H9 (cell line): ENCODE results near the gene R3HDM4. TPM values are rescaled to one million over a fixed set of nuclear protein-coding genes. Genes with fewer than 3 reads are reported as not detected.

Experiments used
- DNase-seq: peaks from one replicate; pipeline ENCODE4 v3.0.0-alpha.2; 2017
- H2AFZ ChIP-seq: one replicate; pipeline ENCODE4 v1.6.1; 2013; ENCODE audit warnings: mild to moderate bottlenecking, low read length, control low read depth, moderate library complexity
- H2AK5ac ChIP-seq: 2 replicates; pipeline ENCODE4 v1.6.1; 2013; ENCODE audit warnings: low read length, control low read depth, mixed read lengths; ENCODE audit not compliant: insufficient read length
- H2BK120ac ChIP-seq: one replicate; pipeline ENCODE4 v1.6.1; 2013; ENCODE audit warnings: low read depth, mild to moderate bottlenecking, low read length, control low read depth, inconsistent platforms; ENCODE audit not compliant: poor library complexity, severe bottlenecking
- H2BK12ac ChIP-seq: 2 replicates; pipeline ENCODE4 v1.6.1; 2013; ENCODE audit warnings: low read length, control low read depth, mixed read lengths, low read depth; ENCODE audit not compliant: insufficient read length
- H2BK15ac ChIP-seq: 2 replicates; pipeline ENCODE4 v1.6.1; 2013; ENCODE audit warnings: low read depth, low read length, control low read depth
- H2BK20ac ChIP-seq: one replicate; pipeline ENCODE4 v1.6.1; 2013; ENCODE audit warnings: low read depth, mild to moderate bottlenecking, low read length, control low read depth, inconsistent platforms; ENCODE audit not compliant: poor library complexity, severe bottlenecking
- H2BK5ac ChIP-seq: 2 replicates; pipeline ENCODE4 v1.6.1; 2013; ENCODE audit warnings: low read length, control low read depth, mixed read lengths; ENCODE audit not compliant: insufficient read length
- H3K14ac ChIP-seq: 2 replicates; pipeline ENCODE4 v1.6.1; 2013; ENCODE audit warnings: low read length, control low read depth; ENCODE audit not compliant: insufficient read depth
- H3K18ac ChIP-seq: 2 replicates; pipeline ENCODE4 v1.6.1; 2013; ENCODE audit warnings: low read depth, mild to moderate bottlenecking, mixed read lengths, low read length, control low read depth; ENCODE audit not compliant: insufficient read length
- H3K23ac ChIP-seq: 2 replicates; pipeline ENCODE4 v1.6.1; 2013; ENCODE audit warnings: low read length, control low read depth, mixed read lengths, low read depth; ENCODE audit not compliant: insufficient read length
- H3K23me2 ChIP-seq: 2 replicates; pipeline ENCODE4 v1.6.1; 2013; ENCODE audit warnings: low read depth, mild to moderate bottlenecking, mixed read lengths, low read length, control low read depth; ENCODE audit not compliant: insufficient read length, poor library complexity, severe bottlenecking
- H3K27ac ChIP-seq: 2 replicates; pipeline ENCODE4 v1.5.1; 2013; ENCODE audit warnings: low read length, control low read depth, mixed read lengths, low read depth; ENCODE audit not compliant: insufficient read length
- H3K27me3 ChIP-seq: 2 replicates; pipeline ENCODE4 v1.6.1; 2013; ENCODE audit warnings: low read length, control low read depth, inconsistent platforms; ENCODE audit not compliant: insufficient read depth
- H3K4ac ChIP-seq: 2 replicates; pipeline ENCODE4 v1.6.1; 2013; ENCODE audit warnings: low read depth, mild to moderate bottlenecking, control low read depth, inconsistent platforms, low read length, moderate library complexity
- H3K4me1 ChIP-seq: 2 replicates; pipeline ENCODE4 v1.6.1; 2013; ENCODE audit warnings: low read length, control low read depth, inconsistent platforms; ENCODE audit not compliant: insufficient read depth
- H3K4me2 ChIP-seq: 2 replicates; pipeline ENCODE4 v1.6.1; 2013; ENCODE audit warnings: low read length, control low read depth, mixed read lengths; ENCODE audit not compliant: insufficient read length, insufficient read depth
- H3K56ac ChIP-seq: 2 replicates; pipeline ENCODE4 v1.6.1; 2013; ENCODE audit warnings: low read depth, mild to moderate bottlenecking, mixed read lengths, low read length, control low read depth; ENCODE audit not compliant: insufficient read length
- H3K79me1 ChIP-seq: 2 replicates; pipeline ENCODE4 v1.6.1; 2013; ENCODE audit warnings: low read depth, mild to moderate bottlenecking, moderate library complexity, low read length, control low read depth, inconsistent platforms; ENCODE audit not compliant: insufficient read depth, poor library complexity, severe bottlenecking
- H3K79me2 ChIP-seq: 2 replicates; pipeline ENCODE4 v1.6.1; 2013; ENCODE audit warnings: low read length, control low read depth, inconsistent platforms; ENCODE audit not compliant: insufficient read depth
- H3K9ac ChIP-seq: 2 replicates; pipeline ENCODE4 v1.6.1; 2013; ENCODE audit warnings: low read length, control low read depth, mixed read lengths; ENCODE audit not compliant: insufficient read length; ENCODE audit errors: extremely low read depth
- H3K9me3 ChIP-seq: one replicate; pipeline ENCODE4 v1.6.1; 2013; ENCODE audit warnings: low read depth, low read length, inconsistent platforms; ENCODE audit not compliant: control insufficient read depth
- H3T11ph ChIP-seq: one replicate; pipeline ENCODE4 v1.6.1; 2013; ENCODE audit warnings: mild to moderate bottlenecking, low read length, control low read depth, inconsistent platforms
- H4K20me1 ChIP-seq: one replicate; pipeline ENCODE4 v1.6.1; 2013; ENCODE audit not compliant: control insufficient read depth, insufficient read length, insufficient read depth
- H4K5ac ChIP-seq: 2 replicates; pipeline ENCODE4 v1.6.1; 2013; ENCODE audit warnings: low read depth, mild to moderate bottlenecking, mixed read lengths, low read length, control low read depth; ENCODE audit not compliant: insufficient read length
- H4K8ac ChIP-seq: replicated peaks from 2 replicates; pipeline ENCODE4 v1.6.1; 2013; ENCODE audit warnings: low read length, control low read depth, mixed read lengths, low read depth; ENCODE audit not compliant: insufficient read length
- H4K91ac ChIP-seq: 2 replicates; pipeline ENCODE4 v1.6.1; 2013; ENCODE audit warnings: low read depth, mild to moderate bottlenecking, moderate library complexity, mixed read lengths, low read length, control low read depth; ENCODE audit not compliant: insufficient read length
- H3K27ac Mint-ChIP-seq, 3 experiments: 2 replicates in 2 of 3; 3 replicates in 1 of 3; pipeline ENCODE4 v1.8.0; 2020 to 2021; ENCODE audit warnings: mixed read lengths in 3 of 3, mild to moderate bottlenecking in 1 of 3, moderate library complexity in 1 of 3
- H3K27me3 Mint-ChIP-seq: 2 replicates; pipeline ENCODE4 v1.8.0; 2021; ENCODE audit warnings: low read depth, mild to moderate bottlenecking, moderate library complexity, mixed read lengths
- H3K36me3 Mint-ChIP-seq, 3 experiments: 2 replicates in 2 of 3; 3 replicates in 1 of 3; pipeline ENCODE4 v1.8.0; 2020 to 2021; ENCODE audit warnings: low read depth in 3 of 3, mixed read lengths in 3 of 3; ENCODE audit not compliant: insufficient read depth in 1 of 3
- H3K4me1 Mint-ChIP-seq, 2 experiments: 2 replicates each; pipeline ENCODE4 v1.8.0; 2020; ENCODE audit warnings: mixed read lengths in 2 of 2
- H3K4me3 Mint-ChIP-seq, 2 experiments: 2 replicates in 1 of 2; 3 replicates in 1 of 2; pipeline ENCODE4 v1.8.0; 2020 to 2021; ENCODE audit warnings: mild to moderate bottlenecking in 2 of 2, mixed read lengths in 2 of 2, moderate library complexity in 1 of 2
- H3K9me3 Mint-ChIP-seq, 2 experiments: 2 replicates in 1 of 2; 3 replicates in 1 of 2; pipeline ENCODE4 v1.8.0; 2020; ENCODE audit warnings: mild to moderate bottlenecking in 2 of 2, mixed read lengths in 2 of 2, moderate library complexity in 1 of 2
- CTCF ChIP-seq: fragments of 200-600 bp; sonication (generic); conservative IDR thresholded peaks from 3 replicates; pipeline ENCODE4 v1.8.0; 2021; ENCODE audit warnings: antibody characterized with exemption, mild to moderate bottlenecking
- WGBS: extraction: QIAGEN DNeasy Blood & Tissue Kit; methylation state at CpG from one replicate; pipeline ENCODE4 v1.1.7; 2013; ENCODE audit warnings: missing lambda C conversion rate, low lambda C conversion rate, mixed read lengths; ENCODE audit not compliant: insufficient read length; ENCODE audit errors: extremely low coverage; 5-methylcytosine and 5-hydroxymethylcytosine counted together
- total RNA-seq: library from RNA; stranded (reverse); gene quantifications from 2 replicates; pipeline ENCODE4 v1.2.1, GENCODE V29; 2021

Gene R3HDM4
- total RNA-seq, 1 experiment from 2014 or later: 66.4 TPM

- no CpG with 5 or more reads among the region's 29 CpGs for WGBS
- no peak overlapping the region for H3K4me2 ChIP-seq
- H3K4me3 Mint-ChIP-seq: no peak overlapping the region
- H3K79me1 ChIP-seq: no peaks in the 10 kb centered on the region
- H3K9me3 Mint-ChIP-seq: peaks cover 3% of the 10 kb centered on the region in 2 experiments; a peak in 2 of 5 replicates
- H2AK5ac ChIP-seq: no peak overlapping the region
- H3K9me3 ChIP-seq: no peaks in the 10 kb centered on the region
- H3K4ac ChIP-seq: no peak overlapping the region
- H3K23me2 ChIP-seq: peaks cover 3% of the 10 kb centered on the region
- no peak overlapping the region for H4K91ac ChIP-seq
- no peak overlapping the region for H2BK120ac ChIP-seq
- H4K20me1 ChIP-seq: no peaks in the 10 kb centered on the region
- no peaks in the 10 kb centered on the region for H3K4me1 ChIP-seq
- no peak overlapping the region for H2BK5ac ChIP-seq
- H3K14ac ChIP-seq: no peak overlapping the region
- H3K27ac ChIP-seq: no peak overlapping the region
- no peak overlapping the region for H3K27ac Mint-ChIP-seq
- H2BK12ac ChIP-seq: no peak overlapping the region
- H3K56ac ChIP-seq: no peak overlapping the region
- H3K18ac ChIP-seq: no peak overlapping the region
- H2BK15ac ChIP-seq: no peak overlapping the region
- no peaks in the 10 kb centered on the region for H3K27me3 ChIP-seq
- H3K4me1 Mint-ChIP-seq: peaks cover 0 to 2% of the 10 kb centered on the region in 2 experiments; a peak in 1 of 4 replicates
- no peak overlapping the region for H3T11ph ChIP-seq
- H2BK20ac ChIP-seq: no peak overlapping the region
- H3K27me3 Mint-ChIP-seq: no peaks in the 10 kb centered on the region; the same call in 1 of the 2 replicates
- no peak overlapping the region for H3K9ac ChIP-seq
- DNase-seq: no peak
- H3K23ac ChIP-seq: no peak overlapping the region
- no peak overlapping the region for H4K8ac ChIP-seq
- H4K5ac ChIP-seq: no peak overlapping the region
- H3K36me3 Mint-ChIP-seq: peaks cover 26 to 50% (median 35%) of the 10 kb centered on the region in 3 experiments
- H2AFZ ChIP-seq: no peak overlapping the region
- no peak for TF ChIP-seq CTCF
- no peaks in the 10 kb centered on the region for H3K79me2 ChIP-seq
Observed at GRCh38 chr19:876780-877314, 36.2 kb downstream of the R3HDM4 start.
